Trophoblast cell (in vitro differentiated cells and primary cell): Measurements from ENCODE around the gene TRIM21.
"Not testable (repeated sequence)": the region's sequence is repeated elsewhere in the genome, so short reads cannot be mapped to it uniquely, and the experiment has no call there.

Experiments used
- DNase-seq, 2 donors: peaks; one replicate each; pipeline ENCODE4 v3.0.0-alpha.2; 2016
- H2AFZ ChIP-seq: 2 replicates; pipeline ENCODE4 v1.6.1; 2013; ENCODE audit warnings: low read length, moderate library complexity, mild to moderate bottlenecking; ENCODE audit not compliant: insufficient read depth, poor library complexity
- H2AK5ac ChIP-seq: 2 replicates; pipeline ENCODE4 v1.6.1; 2013; ENCODE audit warnings: mild to moderate bottlenecking, low read length
- H2BK120ac ChIP-seq: 2 replicates; pipeline ENCODE4 v1.6.1; 2013; ENCODE audit warnings: low read length, mild to moderate bottlenecking, moderate library complexity; ENCODE audit not compliant: insufficient read depth, poor library complexity
- H2BK12ac ChIP-seq: 2 replicates; pipeline ENCODE4 v1.6.1; 2013; ENCODE audit warnings: mild to moderate bottlenecking, low read length, moderate library complexity
- H2BK5ac ChIP-seq: 2 replicates; pipeline ENCODE4 v1.6.1; 2013; ENCODE audit warnings: low read length, low read depth, moderate library complexity, mild to moderate bottlenecking; ENCODE audit not compliant: poor library complexity
- H3K14ac ChIP-seq: 2 replicates; pipeline ENCODE4 v1.6.1; 2013; ENCODE audit warnings: mild to moderate bottlenecking, low read length
- H3K18ac ChIP-seq: 2 replicates; pipeline ENCODE4 v1.6.1; 2013; ENCODE audit warnings: mild to moderate bottlenecking, low read length
- H3K23ac ChIP-seq: 2 replicates; pipeline ENCODE4 v1.6.1; 2013; ENCODE audit warnings: low read length
- H3K27ac ChIP-seq: 2 replicates; pipeline ENCODE4 v1.5.1; 2013; ENCODE audit warnings: low read depth, mild to moderate bottlenecking, inconsistent platforms, low read length, moderate library complexity
- H3K27me3 ChIP-seq: 2 replicates; pipeline ENCODE4 v1.6.1; 2013; ENCODE audit warnings: inconsistent platforms, mild to moderate bottlenecking, low read length, moderate library complexity; ENCODE audit not compliant: insufficient read depth
- H3K36me3 ChIP-seq, 2 experiments: 1 replicate in 1 of 2; 2 replicates in 1 of 2; pipeline ENCODE4 v1.6.1; 2013; ENCODE audit warnings: low read length in 2 of 2, mild to moderate bottlenecking in 2 of 2, moderate library complexity in 1 of 2; ENCODE audit not compliant: insufficient read depth in 2 of 2, control insufficient read depth in 1 of 2
- H3K4ac ChIP-seq: 2 replicates; pipeline ENCODE4 v1.6.1; 2013; ENCODE audit warnings: low read depth, mild to moderate bottlenecking, low read length, moderate library complexity
- H3K4me1 ChIP-seq, 2 experiments: 1 replicate in 1 of 2; 2 replicates in 1 of 2; pipeline ENCODE4 v1.6.1; 2013; ENCODE audit warnings: low read length in 2 of 2, mild to moderate bottlenecking in 2 of 2, moderate library complexity in 1 of 2; ENCODE audit not compliant: insufficient read depth in 2 of 2, control insufficient read depth in 1 of 2
- H3K4me2 ChIP-seq: 2 replicates; pipeline ENCODE4 v1.6.1; 2013; ENCODE audit warnings: inconsistent platforms, mild to moderate bottlenecking, low read length, moderate library complexity
- H3K4me3 ChIP-seq: 2 replicates; pipeline ENCODE4 v1.5.1; 2013; ENCODE audit warnings: mild to moderate bottlenecking, low read depth, low read length, inconsistent platforms
- H3K79me1 ChIP-seq: one replicate; pipeline ENCODE4 v1.6.1; 2013; ENCODE audit warnings: low read length
- H3K79me2 ChIP-seq: 2 replicates; pipeline ENCODE4 v1.6.1; 2013; ENCODE audit warnings: low read length, mild to moderate bottlenecking; ENCODE audit not compliant: control insufficient read depth, insufficient read depth, poor library complexity
- H3K9ac ChIP-seq: 2 replicates; pipeline ENCODE4 v1.6.1; 2013; ENCODE audit warnings: mild to moderate bottlenecking, low read length
- H3K9me3 ChIP-seq: 2 replicates; pipeline ENCODE4 v1.6.1; 2013; ENCODE audit warnings: low read depth, mild to moderate bottlenecking, control low read depth, inconsistent platforms, low read length; ENCODE audit not compliant: insufficient read depth
- H4K12ac ChIP-seq: 2 replicates; pipeline ENCODE4 v1.6.1; 2013; ENCODE audit warnings: low read depth, mild to moderate bottlenecking, low read length, moderate library complexity
- H4K8ac ChIP-seq: 2 replicates; pipeline ENCODE4 v1.6.1; 2013; ENCODE audit warnings: low read depth, mild to moderate bottlenecking, low read length, moderate library complexity
- H4K91ac ChIP-seq: one replicate; pipeline ENCODE4 v1.6.1; 2013; ENCODE audit warnings: low read depth, mild to moderate bottlenecking, low read length, moderate library complexity
- WGBS: extraction: QIAGEN DNeasy Blood & Tissue Kit; methylation state at CpG from one replicate; pipeline ENCODE4 v1.1.7; 2013; ENCODE audit warnings: missing lambda C conversion rate; ENCODE audit not compliant: insufficient read length, insufficient coverage; ENCODE audit errors: extremely low coverage; 5-methylcytosine and 5-hydroxymethylcytosine counted together

TRIM21 gene

DNA sequence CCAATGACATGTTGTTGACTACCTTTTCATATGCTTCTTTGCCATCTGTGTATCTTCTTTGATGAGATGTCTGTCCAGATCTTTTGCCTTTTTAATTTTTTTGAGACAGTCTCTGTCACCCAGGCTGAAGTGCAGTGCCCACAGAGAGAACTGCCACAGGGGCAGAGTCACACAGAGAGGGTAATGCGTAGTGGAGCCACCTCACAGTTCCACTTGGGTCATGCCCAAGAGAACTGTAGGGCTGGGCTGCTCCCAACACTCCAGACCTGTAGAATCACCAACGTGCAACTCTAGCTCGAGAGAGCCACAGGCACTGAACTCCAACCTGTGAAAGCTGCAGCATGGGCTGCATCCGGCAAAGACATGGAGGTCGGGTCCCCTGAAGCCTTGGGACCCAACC lies 45.4 kb downstream of the TRIM21 start:
- no CpG with 5 or more reads among the region's 5 CpGs for WGBS
- not testable (repeated sequence) for H3K4me1 ChIP-seq, H4K8ac ChIP-seq, H3K4ac ChIP-seq, H2BK120ac ChIP-seq, H3K36me3 ChIP-seq, H2AFZ ChIP-seq, H3K4me2 ChIP-seq, H2AK5ac ChIP-seq, H3K9ac ChIP-seq, H3K27me3 ChIP-seq, H3K4me3 ChIP-seq, H3K79me1 ChIP-seq, H3K23ac ChIP-seq, H2BK5ac ChIP-seq, H2BK12ac ChIP-seq, H4K12ac ChIP-seq, DNase-seq, H3K9me3 ChIP-seq, H3K27ac ChIP-seq, H3K18ac ChIP-seq, H3K14ac ChIP-seq, H3K79me2 ChIP-seq, H4K91ac ChIP-seq

DNA sequence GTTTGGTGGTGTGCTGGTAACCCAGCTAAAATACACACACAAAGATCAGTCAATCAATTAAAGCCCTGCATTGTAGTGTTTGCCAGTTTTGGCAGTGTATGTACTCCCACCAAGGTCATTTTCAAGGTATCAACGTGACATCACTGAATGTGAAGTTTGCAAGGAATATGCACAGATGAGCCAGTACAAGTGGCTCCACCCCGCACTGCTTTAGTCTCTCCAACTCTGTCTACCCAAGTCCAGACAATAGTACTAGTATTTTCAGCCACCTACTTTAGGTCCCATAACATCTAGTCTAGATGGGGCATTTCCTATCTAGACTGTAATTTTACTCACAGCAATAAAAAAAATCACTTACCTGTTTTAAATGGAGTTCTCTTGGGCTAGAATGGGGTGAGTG lies 48.1 kb downstream of the TRIM21 start:
- not testable (repeated sequence) for H3K79me1 ChIP-seq, H4K12ac ChIP-seq, H2BK12ac ChIP-seq, H2BK120ac ChIP-seq, H3K4me1 ChIP-seq, H3K23ac ChIP-seq, H2AK5ac ChIP-seq, H3K9me3 ChIP-seq, H4K8ac ChIP-seq, H2AFZ ChIP-seq, H3K27me3 ChIP-seq, H3K4me2 ChIP-seq, H3K79me2 ChIP-seq, H3K18ac ChIP-seq, H3K27ac ChIP-seq, H3K36me3 ChIP-seq, H3K14ac ChIP-seq, DNase-seq, H3K9ac ChIP-seq, H4K91ac ChIP-seq, H2BK5ac ChIP-seq, H3K4ac ChIP-seq, H3K4me3 ChIP-seq
- WGBS, result no CpG with 5 or more reads among the region's 2 CpGs
